OCI-LY3 (cell line): Measurements from ENCODE around the gene TMEM86B.

Source experiments
- CTCF ChIP-seq: fragments of 200-600, 300-600 bp; sonication (generic); IDR thresholded peaks from 2 replicates; pipeline ENCODE4 v1.5.1; 2014; ENCODE audit warnings: antibody characterized with exemption, low read length, low read depth
- EZH2phosphoT487 ChIP-seq: fragments of 200-600 bp; shearing (Covaris generic); IDR thresholded peaks from 2 replicates; pipeline ENCODE4 v1.6.1; 2018; ENCODE audit warnings: antibody characterized with exemption, mixed run types, low read depth

GRCh38 chr19:55208880-55209692 is 19.5 kb downstream of the TMEM86B start, which contains the start of gene PTPRH:
- TF ChIP-seq CTCF (no peak), EZH2phosphoT487 (no peak)
